TTC549 (cell line): ENCODE data around the gene SLC13A2.
"Not testable (repeated sequence)": the region's sequence is repeated elsewhere in the genome, so short reads cannot be mapped to it uniquely, and the experiment has no call there.

Source experiments
- FAIRE-seq: peaks from 2 replicates; lab custom pipeline; 2012; peaks lifted over from hg19 to GRCh38; lab: Jason Lieb, UNC

The SLC13A2 gene, protein sequence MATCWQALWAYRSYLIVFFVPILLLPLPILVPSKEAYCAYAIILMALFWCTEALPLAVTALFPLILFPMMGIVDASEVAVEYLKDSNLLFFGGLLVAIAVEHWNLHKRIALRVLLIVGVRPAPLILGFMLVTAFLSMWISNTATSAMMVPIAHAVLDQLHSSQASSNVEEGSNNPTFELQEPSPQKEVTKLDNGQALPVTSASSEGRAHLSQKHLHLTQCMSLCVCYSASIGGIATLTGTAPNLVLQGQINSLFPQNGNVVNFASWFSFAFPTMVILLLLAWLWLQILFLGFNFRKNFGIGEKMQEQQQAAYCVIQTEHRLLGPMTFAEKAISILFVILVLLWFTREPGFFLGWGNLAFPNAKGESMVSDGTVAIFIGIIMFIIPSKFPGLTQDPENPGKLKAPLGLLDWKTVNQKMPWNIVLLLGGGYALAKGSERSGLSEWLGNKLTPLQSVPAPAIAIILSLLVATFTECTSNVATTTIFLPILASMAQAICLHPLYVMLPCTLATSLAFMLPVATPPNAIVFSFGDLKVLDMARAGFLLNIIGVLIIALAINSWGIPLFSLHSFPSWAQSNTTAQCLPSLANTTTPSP

DNA sequence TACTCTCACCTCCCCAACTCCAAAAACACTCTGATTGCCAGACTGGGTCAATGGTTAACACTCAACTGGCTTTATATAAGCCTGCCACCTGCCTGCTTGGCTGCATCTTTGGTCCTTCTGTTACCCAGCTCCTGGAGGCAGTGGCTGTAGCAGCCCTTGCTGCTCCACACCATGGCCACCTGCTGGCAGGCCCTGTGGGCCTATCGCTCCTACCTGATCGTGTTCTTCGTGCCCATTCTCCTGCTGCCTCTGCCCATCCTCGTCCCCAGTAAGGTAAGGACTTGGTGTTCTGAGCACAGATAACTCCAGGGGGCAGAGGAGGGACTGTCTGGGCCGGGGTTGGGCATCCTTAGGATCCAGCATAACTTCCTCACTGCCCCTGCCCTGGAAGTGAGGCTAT, at the start of gene SLC13A2:
Gene SLC13A2 (plus strand): TSS at position 103 of the 400 bp plus-strand sequence. CDS start 69 bp downstream, at position 172.
- FAIRE-seq: no peak

DNA sequence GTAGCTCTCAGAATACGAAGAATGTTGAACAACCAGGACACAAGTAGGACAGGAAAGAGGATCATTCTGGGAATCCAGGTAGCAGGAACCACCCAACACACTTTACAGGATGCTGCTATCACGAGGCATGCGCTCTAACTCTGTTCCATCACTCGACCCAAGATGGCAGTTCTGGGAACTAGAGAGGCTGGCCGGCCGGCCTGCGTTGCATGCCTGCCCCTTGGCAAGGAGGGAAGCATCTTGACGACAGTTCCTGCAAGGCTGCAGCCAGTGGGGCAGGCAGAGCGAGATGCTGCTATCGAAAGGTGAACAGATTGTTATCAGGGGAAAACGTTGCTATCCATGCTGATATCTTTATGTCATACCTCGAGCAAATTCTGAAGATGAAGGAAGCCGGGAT, 48.2 kb upstream of the SLC13A2 start:
- no peak for FAIRE-seq

DNA sequence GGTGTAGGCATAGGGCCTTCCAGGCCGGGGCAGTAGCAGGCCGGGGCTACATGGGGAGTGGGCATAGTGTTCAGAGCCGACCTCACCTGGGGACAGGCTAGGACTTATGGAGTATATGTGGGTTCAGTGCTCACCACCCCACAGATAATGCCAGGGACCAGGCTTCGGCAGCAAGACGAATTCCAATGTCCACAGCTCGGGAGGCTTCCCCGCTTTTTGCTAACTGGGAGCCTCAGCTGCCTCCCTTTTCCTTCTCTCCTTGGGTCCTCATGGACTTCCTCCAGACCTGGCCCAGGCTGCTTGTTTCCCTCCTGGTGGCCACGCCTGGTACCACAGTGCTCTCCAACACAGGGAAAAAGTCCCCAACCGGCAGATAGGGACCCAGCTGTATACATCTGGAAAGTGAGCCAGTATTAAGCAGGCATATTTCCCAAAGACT, 47.3 kb upstream of the SLC13A2 start:
- no peak for FAIRE-seq

DNA sequence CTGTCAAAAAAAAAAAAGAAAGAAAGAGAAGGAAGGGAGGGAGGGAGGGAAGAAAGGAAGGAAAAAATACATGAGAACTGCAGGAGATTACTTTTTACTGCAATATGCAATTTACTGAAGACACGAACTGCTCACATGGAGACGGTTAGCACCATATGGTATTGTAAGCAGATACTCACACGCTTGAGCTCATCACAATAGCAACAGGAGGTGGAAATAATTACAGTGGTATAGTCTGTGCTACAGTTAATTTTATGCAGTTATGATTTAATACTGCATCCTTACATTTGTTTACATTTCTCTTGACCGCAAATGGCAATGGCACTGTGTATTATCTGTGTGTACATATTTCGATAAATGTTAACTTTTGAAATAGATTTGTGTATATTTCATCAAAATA, 46.1 kb upstream of the SLC13A2 start:
- no peak for FAIRE-seq

DNA sequence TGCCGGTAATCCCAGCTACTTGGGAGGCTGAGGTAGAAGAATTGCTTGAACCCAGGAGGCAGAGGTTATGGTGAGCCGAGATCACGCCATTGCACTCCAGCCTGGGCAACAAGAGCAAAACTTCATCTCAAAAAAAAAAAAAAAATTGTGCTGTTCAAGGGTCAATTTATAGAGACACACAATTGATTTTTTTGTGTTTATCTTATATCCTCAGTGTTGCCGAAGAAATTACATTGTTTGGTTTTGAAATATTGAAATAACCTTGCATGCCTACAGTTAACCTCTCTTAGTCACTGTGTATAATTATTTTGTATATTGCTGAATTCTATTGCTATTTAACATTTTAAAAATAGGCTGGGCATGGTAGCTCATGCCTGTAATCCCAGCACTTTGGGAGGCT, 45.5 kb upstream of the SLC13A2 start:
- not testable (repeated sequence) for FAIRE-seq

DNA sequence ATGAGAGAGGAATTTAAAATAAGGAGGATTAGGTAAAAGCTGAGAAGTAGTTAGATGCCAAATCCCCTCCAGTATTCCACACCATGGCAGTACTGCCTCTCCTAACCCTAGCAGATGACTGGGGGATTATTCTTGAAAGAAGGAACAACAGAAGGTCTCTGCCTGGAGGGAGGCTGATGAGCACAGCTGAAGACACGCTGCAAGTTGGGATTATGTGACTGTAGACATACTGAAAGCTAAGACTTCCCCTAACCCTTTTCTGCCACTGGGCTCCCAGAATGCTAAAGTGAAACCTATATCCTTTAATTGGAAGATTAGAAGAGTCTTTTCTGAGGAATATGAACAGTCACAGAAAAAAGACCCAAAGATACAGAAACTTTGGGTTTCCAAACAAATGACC, 39.7 kb upstream of the SLC13A2 start:
- FAIRE-seq: no peak

DNA sequence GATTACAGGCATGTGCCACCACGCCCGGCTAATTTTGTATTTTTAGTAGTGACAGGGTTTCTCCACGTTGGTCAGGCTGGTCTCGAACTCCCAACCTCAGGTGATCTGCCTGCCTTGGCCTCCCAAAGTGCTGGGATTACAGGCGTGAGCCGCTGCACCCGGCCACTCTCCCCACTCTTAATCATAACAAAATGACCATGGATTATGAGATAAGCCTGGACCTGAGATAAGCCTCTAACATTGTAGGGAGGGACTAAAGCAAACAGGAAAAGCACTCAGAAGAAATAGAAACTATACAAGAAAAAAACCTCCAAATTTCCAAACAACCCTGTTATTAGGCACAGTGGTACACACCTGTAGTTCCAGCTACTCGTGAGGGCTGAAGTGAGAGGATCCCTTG, 39.1 kb upstream of the SLC13A2 start:
- FAIRE-seq: not testable (repeated sequence)

DNA sequence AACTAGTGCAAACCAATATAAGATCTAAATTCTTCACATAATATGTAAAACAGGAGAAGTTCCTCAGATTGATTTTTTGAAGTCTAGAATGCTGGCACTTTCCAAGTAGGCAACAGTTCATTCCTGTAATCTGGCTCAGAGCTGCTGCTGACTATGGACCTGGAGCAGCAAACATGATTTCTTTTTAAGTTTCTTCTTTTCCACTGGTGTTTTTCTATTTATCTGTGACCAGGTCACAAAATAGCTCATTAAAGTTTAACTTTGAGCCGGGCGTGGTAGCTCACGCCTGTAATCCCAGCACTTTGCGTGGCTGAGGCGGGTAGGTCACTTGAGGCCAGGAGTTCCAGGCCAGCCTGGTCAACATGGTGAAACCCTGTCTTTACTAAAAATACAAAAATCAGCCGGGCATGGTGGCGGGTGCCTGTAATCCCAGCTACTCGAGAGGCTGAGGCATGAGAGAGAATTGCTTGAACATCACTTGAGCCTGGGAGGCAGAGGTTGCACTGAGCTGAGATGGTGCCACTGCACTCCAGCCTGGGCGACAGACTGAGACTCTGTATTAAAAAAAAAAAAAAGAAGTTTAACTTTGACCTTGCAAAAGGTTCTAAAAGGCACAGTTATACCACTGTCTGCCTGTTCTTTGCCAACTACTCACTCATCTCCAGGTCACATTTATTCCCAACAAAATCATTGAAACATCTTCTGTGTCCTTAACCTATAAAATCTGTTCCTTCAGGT, 29.4 kb upstream of the SLC13A2 start:
- FAIRE-seq: no peak

DNA sequence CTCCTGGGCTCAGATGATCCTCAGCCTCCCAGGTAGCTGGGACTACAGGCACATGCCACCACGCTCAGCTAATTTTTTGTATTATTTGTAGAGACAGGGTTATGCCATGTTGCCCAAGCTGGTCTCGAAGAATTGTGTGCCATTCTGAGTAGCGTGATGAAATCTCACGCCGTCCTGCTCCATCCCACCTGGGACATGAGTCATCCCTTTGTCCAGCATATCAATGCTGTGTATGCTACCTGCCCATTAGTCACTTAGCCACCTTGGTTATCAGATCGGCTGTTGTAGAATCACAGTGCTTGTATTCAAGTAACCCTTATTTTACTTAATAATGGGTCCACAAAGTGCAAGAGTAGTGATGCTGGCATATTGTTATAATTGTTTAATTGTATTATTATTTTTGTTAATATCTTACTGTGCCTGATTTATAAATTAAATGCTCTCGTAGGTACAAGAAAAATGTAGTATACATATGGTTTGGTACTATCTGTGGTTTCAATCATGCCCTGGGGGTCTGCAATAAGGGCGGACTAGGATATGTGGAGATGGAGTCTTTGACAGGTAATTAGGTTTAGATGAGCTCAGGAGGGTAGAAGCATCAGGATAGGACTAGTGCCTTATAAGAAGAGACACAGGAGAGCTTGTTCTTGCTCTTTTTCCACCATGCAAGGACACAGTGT, 26.6 kb upstream of the SLC13A2 start:
- FAIRE-seq: no peak

DNA sequence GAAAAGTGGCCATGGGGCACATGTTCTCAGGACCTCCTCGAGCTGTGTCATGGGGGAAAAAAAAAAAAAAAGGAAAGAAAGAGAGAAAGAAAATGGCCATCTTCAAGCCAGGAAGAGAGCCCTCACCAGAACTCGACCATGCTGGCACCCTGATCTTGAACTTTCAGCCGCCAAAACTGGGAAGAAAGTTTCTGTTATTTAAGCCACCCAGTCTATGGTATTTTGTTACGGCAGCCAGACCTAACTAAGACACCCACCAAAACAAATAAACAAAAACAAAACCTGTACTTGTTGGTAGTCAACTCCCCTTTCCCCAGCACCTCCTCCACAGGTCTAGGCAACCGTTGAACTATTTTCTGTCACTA, 26.1 kb upstream of the SLC13A2 start:
- FAIRE-seq: no peak

DNA sequence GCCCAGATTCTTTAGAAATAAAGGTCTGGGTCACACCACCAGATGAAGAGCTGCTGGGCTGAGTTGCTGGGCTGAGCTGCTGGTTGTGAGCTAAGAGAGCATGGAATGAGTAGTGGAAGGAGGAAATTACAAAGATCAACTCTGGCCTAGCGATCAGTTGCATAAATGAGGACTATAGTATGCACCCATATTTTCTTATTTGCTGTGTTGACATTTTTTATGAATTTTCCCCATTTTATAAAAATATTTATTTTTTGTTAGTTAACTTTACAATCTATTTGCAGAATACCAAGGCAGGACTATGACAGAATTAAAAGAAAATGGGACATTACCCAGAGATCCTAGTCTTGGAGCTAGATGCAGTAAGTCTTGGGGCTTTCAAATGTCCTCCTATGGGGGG, 23.6 kb upstream of the SLC13A2 start:
- no peak for FAIRE-seq

DNA sequence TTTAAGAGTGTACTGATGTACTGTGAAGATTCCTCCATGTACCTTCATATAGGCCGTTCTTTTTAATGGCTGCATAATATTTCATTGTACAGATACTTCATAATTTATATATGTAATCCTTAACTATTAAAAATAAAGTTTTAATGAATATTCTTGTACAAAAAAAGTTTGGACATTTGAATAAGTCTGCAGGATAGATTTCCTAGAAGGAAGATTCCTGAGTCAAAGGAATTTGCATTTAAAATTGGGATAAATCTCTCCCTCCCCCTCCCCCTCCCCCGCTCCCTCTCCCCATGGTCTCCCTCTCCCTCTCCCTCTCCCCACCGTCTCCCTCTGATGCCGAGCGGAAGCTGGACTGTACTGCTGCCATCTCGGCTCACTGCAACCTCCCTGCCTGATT, 15.6 kb upstream of the SLC13A2 start:
- no peak for FAIRE-seq

DNA sequence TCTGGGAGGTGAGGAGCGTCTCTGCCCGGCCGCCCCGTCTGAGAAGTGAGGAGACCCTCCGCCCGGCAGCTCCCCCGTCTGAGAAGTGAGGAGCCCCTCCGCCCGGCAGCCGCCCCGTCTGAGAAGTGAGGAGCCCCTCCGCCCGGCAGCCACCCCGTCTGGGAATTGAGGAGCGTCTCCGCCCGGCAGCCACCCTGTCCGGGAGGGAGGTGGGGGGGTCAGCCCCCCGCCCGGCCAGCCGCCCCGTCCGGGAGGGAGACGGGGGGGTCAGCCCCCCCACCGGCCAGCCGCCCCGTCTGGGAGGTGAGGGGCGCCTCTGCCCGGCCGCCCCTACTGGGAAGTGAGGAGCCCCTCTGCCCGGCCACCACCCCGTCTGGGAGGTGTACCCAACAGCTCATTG, 14.6 kb upstream of the SLC13A2 start:
- FAIRE-seq: not testable (repeated sequence)

DNA sequence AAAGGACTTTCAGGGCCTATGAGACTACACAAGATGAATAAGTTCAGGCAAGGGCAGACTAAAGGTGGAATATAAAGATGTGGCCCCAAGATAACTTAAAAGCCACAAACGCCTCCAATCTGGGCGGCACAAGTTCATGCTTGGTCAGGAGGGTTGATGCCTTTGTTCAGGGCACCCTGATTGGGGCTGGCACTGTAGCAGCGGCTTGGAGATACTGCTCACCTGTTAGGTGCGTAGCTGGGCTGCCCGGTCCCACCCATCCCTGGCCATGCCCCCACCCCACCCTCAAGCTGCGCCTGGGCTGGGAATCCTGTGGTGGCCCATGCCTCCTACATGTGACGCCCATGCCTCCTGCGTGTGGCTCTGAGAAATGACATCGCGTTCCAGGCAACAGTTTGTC, 12.5 kb upstream of the SLC13A2 start:
- FAIRE-seq: no peak

DNA sequence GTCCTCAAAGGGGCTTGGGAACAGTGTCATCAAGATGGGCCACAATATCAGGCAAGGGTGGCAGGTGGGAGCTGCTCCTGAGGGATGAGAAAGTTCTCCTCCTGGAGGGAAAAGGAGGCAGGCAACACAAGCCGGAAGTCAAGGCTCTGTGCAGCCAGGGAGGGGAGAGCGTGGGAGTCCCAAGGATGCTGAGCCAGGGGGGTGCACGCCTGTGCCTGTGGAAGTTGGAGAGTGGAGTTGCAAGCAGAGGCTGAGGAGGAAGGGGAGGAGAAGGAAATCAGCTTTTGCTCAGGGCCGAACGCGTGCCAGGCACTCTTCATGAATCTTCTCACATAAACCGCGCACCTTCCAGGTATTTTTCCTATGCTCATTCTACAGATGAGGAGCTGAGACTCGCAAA, 7.4 kb upstream of the SLC13A2 start:
- FAIRE-seq: no peak

DNA sequence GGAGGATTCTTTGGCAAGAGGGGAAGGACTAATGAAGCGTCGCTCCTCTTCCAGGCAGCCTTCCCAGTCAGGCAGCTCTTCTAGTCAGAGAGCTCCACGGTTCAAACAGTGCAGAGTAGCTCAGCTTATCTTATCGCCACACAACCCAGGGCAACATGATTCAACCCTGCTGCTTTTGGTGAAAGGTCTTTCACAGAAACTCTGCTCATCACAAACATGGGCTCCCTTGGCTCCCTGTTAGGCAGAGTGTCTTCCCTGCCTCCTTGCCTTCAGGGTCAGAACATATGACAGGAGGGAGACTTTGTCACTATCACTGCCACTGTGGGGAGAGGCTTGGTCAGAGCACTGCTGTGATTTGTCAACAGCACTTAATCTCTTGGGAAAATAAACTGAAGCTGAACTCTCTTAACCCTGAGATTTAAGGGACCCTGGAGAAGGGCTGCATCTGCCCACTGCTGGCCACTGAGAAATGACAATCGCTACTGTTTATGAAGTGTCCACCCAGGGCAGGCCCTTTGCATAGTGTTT, 6.9 kb upstream of the SLC13A2 start:
- FAIRE-seq: no peak

DNA sequence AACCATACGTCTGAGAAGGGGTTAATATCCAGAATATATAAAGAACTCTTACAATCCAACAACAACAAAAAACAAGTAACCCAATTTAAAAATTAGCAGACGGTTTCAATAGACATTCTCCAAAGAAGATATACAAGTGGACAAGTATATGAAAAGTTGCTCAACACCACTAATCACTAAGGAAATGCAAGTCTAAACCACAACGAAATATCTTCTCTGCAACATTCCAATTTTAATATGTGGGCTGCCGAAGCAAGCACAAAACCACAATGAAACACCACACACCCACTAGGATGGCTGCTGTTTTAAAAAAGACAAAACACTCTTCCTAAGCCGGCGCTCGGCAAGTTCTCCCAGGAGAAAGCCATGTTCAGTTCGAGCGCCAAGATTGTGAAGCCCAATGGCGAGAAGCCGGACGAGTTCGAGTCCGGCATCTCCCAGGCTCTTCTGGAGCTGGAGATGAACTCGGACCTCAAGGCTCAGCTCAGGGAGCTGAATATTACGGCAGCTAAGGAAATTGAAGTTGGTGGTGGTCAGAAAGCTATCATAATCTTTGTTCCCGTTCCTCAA, 5.9 kb upstream of the SLC13A2 start:
- no peak for FAIRE-seq

DNA sequence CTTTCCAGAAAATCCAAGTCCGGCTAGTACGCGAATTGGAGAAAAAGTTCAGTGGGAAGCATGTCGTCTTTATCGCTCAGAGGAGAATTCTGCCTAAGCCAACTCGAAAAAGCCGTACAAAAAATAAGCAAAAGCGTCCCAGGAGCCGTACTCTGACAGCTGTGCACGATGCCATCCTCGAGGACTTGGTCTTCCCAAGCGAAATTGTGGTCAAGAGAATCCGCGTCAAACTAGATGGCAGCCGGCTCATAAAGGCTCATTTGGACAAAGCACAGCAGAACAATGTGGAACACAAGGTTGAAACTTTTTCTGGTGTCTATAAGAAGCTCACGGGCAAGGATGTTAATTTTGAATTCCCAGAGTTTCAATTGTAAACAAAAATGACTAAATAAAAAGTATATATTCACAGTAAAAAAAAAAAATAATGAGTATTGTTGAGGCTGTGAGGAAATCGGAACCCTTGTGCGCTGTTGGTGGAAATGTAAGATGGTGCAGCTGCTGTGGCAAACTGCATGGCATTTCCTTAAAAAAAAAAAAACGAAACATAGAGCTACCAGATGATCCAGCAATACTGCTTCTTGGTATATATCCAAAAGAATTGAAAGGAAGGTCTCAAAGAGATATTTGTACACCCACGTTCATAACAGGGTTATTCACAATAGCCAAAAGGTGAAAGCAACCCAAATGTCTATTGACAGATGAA, 5.3 kb upstream of the SLC13A2 start:
- not testable (repeated sequence) for FAIRE-seq

DNA sequence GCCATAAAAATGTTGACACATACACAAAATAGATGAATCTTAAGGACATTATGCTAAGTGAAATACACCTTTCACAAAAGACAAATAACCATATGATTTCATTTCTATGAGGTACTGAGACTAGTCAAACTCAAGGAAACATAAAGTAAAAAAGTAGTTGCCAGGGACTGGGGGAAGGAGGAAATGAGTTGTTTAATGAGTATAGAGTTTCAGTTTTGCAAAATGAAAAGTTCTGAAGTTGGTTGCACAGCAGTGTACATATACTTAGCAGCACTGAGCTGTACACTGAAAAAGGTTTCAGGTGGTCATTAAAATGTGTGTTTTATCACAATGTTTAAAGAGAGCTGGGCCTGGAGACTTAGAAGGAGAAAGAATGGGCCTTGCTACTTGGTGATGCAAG, 4.7 kb upstream of the SLC13A2 start:
- no peak for FAIRE-seq

DNA sequence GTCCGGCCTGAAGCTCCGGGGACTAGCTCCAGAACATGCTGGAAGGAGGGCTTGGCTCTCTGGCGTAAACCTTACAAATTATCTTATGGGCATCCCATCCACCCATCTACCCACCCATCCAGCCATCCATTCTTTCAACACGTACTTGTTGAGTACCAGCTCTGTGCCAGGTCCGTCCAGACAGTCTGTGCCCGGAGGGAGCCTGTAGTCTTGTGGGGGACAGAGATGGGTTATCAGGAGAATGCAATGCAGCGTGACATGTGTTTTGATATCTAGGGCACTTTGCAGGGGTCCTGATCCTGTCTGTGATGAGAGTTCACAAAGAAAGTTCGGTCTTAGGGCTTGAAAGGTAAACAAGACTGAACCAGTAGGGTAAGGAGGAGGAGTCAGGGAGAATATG, 4.1 kb upstream of the SLC13A2 start:
- FAIRE-seq: no peak

DNA sequence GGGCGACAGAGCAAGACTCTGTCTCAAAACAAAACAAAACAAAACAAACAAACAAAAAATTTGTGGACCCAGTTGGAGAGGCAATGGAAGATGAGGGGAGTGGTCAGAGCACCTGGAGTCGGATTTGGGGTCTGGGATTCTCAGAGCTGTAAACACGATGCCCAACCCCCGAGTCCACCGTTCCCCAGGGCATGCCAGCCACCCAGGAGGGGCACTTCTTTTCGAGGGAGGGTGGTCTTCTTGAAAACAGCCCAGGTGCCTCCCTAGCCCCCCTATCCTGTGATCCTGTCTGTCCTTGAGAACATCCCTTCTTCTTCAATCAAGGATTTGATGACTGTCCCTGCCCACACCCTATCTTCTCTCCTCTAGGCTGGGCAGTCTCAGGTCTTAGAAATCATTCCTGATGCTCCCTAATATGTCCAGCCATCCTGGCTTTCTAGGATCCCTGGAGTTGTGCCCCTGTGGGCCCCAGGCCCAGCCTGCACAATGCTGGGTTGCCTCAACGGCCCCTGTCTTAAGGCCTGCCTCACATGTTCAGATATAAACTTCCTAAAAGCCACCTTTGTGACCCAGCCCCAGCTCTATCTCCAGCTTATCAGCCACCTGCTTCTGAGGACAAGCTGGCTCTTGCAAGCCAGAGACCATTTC, 3.1 kb upstream of the SLC13A2 start:
- no peak for FAIRE-seq
